DMS153 (cell line): ENCODE measurements around the gene IL6R.
"Not testable (repeated sequence)": the region's sequence is repeated elsewhere in the genome, so short reads cannot be mapped to it uniquely, and the experiment has no call there.

Experiments used
- DNase-seq: peaks from one replicate; lab custom pipeline; 2025; lab: John Stamatoyannopoulos, UW

The IL6R gene

DNA sequence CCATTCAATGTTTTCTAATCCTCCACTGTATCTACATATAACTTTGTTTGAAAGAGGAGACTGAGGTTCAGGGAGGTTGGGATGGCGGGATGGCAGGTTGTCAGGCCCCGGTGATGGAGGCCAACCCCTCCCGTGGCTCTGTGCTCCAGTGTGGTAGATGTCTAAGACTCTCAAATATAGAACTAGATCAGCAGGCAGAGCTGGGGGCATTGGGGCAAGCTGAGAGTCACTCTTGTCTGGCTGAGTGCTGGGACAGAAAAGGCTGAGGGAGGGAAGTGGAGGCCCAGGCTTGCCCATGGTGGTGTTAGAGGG, 1.7 kb downstream of the IL6R start:
- DNase-seq = no peak

DNA sequence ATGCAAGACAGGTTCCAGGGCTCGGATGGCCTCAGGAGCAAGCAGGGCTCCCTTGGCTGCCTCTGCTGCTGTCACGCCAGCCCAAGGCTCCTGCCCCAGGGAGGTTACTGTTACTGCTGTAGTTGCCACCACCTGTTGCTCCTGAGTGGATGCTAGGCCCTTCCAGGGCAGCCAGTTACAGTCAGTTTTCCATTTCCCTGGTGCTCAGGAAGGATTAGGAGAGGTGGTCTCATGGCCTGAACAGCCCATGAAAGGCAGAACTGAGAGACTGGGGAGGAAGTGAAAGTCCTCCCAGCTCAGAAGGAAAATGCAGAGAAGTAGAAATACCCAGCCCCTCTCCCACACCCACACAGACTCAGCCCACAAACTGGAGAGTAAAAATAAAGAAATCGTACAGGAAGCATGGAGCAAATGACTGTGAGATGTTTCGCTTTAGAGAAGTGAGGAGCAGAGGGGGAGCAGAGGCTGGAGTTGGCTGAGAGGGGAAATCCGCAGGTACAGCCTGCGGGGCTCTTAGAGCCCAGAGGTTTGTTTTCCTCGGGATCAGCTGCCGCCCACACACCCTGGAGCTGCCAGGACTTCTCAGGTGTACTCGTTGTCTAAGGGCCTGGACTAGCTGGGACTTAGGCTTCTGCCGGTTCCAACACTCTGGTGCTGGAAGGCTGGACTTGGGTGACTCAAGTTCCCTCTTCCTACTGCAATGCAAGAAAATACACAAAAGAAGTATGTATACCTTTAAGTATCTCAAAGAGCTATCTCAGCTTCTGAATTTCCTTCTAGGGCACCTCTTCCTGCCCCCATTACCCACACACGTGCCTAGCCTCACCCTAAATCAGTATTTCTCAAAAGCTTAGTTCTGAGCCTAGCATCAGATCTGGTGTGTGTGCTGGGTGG, 2.3 kb downstream of the IL6R start:
- no peak for DNase-seq

DNA sequence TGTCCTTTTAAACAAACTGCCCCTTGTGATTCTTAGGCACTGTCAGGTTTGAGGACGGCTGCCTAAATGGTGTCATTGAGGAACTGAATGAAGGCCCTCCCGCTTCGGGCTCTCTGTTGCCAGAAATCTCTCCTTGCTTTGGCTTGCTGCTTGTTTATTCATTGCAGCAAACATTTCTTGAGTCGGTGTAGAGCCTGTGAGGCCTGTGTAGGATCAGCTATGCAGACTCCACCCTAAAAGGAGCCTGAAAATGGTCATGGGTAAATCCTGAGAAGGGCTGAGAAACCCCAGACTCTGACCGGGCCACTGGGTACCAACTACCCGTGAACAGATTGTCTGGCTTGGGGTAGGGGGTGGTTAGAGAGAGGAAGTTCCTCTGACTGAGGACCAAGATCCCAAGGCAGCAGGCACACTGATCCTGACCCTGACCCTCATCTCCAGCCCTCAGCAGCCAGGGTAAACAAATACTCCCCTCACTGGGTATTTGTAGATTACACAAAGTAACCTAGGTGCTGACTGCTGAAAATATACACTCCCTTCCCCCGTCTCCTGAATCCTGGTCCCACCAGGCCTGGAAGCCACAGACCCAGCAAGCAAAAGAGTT, 3.1 kb downstream of the IL6R start:
- no peak for DNase-seq

DNA sequence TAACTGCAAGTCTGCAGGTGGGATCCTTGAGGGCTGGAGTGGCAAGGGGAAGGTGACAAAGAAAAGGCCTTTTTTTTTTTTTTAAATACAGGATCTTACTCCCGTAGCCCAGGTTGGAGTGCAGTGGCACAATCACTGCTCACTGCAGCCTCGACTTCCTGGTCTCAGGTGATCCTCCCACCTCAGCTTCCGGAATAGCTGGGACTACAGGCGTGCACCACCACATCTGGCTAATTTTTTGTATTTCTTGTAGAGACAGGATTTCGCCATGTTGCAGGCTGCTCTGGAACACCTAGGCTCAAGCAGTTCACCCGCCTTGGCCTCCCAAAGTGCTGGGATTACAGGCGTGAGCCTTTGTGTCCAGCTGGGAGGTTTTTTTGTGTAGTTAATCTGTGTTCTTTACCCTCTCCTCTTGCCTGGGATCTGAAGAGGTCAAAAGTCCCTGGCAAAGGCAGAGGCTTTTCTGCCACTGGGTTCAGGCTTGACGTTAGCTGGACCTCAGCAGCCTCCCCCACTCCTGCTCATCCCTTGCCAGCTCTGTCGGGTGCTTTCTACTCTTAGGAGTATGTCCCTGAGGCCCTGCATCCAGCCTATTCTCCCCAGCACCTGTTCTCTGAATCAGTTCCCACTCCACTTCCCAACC, 5.2 kb downstream of the IL6R start:
- DNase-seq = no peak

DNA sequence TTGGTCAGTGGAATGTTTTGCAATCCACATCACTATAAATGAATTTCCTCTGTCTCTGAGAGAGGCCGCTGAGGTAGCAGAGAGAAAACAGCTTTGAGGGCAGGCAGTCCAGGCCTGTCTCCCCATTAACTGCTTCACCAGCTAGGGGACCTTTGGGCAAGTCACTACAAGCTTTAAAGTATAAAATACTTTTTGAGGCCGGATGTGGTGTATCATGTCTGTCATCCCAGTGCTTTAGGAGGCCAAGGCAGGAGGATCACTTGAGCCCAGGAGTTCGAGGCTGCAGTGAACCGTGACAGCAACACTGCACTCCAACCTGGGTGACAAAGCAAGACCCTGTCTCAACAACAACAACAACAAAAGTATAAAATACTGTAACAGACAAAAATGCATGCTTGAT, 6.4 kb downstream of the IL6R start:
- DNase-seq = no peak

DNA sequence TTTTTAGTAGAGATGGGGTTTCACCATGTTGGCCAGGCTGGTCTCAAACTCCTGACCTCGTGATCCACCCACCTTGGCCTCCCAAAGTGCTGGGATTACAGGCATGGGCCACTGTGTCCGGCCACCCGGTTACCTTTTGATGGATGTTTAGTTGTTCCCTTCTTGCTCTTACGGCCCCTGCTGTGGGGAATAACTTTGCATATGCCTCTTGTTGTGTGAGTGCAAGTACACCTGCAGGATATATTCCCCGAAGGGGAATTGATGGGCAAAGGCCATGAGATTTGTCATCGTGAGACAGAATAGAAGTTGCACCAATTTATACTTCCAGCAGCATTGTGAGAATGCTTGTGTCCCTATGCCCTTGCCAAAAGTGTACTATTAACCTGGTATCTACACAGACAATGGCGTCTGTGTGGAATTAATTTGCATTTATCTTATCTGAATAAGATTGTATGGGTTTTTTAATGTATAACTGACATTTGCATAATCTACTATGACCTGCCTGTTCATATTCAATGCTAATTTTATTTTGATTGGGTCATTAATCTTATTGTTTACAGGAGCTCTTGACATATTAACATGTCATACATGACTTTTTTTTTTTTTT, 8.1 kb downstream of the IL6R start:
- DNase-seq = no peak

DNA sequence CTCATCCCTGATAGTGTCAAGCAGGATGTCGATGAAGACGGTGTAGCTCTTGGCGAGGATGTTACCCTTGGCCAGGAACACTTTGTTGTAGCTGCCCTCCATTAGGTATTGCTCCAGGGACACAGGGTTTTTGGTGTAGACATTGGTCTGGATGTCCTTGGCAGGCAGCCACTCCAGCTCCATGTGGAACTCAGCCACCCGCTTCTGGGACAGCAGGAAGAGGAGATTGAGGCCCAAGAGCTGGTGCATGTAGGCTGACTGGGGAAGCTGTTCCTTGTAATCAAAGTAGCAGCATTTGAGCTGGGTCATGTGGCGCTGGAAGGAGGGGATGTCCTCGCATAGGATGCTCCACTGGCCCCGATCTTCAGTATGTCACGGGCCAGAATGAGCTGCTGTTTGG, 9.5 kb downstream of the IL6R start:
- DNase-seq = no peak

DNA sequence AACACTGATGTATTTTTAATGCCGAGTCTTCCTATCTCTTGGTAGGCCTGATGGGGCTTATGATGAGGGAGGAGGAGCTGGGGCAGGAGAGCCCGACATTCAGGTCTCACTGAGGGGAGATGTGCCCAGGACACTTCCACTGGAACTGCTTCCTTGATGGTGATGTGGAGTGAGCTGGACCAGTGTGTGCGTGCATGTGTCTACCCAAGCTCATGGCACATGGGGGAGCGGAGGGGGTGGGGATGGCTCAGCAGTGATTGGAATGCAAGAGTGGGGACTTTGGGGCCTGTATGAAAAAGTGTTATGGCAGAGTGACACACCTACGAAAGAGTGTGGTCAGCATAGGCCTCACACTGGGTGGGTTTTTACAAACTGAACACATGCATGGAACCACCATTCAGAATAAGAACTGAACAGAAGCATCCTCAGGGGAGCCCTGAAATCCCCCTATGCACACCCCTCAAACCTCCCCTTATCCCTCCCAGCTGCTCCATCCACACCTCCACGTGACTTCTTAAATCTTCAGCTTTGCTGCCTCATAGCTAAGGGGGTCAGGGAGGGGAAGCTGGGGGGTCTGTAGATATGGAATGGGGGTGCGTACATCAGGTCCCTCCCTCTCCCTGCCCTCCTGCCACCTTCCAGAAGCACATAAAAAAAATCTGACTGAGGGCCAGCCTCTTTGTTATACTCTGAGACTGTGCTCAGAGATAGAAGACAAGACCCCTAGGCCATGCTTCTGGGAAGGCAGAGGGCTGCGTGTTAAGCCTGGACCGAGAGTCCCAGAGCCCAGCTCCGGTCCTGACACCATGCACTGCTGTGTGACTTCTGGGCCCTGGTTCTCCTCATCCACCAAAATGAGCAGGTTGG, 11.6 kb downstream of the IL6R start:
- DNase-seq = no peak

DNA sequence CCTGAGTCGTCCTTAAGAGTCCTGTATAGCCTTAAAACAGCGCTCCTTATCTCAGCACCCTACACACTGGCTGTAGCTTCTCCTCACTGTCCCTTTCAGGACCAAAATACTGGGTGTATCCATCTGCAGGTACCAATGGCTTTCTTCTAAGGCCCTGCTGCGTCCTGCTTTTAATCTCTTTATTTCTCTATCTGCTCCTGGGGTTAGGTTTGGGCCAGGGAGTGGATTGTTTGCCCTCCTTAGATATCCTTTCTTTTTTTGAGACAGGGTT, 12.1 kb downstream of the IL6R start:
- no peak for DNase-seq

DNA sequence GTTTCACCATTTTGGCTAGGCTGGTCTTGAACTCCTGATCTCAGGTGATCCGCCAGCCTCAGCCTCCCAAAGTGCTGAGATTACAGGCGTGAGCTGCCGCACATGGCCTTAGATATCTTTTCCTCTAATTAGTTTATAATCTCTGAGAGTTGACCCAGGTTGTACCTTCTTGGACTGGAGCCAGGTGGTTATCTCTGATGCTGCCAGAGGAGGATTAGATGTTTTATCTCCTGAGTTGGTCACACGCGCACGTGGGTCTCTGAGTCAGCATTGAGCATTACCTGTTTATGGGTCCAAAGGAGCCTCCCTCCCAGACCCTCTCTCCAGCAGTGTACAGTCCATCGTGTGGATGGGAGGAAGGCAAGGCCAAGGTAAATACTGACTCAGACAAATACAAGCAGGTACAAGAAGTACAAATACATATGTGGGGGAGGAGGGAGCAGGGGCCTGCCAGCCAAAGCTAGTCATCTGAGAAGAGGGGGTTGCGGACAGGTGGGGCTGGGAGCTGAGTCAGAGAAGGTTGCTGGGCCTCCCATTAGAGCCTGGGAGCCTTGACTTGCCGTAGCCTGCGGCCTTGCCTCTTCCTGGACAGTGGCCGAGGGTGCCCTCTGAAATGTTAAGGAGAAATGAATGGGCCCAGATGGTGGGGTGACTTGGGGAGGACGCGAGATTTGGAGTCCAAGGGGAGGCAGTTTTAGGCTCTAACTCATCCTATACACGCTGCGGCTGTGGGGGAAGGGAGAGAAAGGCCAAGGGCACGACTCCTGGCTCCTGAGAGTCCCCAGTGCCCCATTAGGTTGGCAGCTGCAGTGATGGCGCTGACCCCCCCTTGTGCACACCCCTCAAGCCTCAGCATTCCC, 13.1 kb downstream of the IL6R start:
- DNase-seq = peak; percentile 92

DNA sequence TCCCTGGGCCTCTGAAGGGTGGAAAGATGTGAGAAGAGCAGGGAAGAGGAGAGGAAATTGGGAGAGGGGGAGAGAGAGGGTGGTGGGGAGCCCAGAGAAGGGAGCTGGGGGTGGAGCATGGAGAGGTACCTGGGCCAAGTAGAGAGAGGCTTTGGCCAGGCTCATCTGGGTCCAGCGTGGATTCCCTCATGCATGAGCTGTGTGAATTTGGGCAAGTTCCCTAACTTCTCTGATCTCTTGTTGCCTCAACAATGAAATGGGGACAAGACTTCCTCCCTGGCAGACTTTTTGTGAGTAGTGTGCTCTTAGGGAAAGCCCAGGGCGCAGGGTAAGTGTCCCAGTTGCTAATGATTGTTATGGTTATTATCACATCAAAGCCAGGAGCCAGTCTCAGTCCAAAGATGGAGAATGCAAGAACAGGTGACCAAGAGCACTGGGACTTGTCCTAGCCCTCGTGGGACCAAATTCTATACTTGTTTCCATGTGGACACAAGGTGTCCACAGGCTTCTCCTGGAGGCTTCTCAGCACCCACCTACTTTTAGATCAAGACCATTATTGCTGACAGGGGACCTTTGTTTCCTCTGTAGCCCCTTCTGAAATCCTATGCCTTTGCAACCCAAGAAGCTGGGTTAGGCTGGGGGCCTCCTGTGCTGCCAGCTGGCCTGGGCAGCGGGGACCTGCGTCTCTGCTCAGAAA, 13.9 kb downstream of the IL6R start:
- no peak for DNase-seq

DNA sequence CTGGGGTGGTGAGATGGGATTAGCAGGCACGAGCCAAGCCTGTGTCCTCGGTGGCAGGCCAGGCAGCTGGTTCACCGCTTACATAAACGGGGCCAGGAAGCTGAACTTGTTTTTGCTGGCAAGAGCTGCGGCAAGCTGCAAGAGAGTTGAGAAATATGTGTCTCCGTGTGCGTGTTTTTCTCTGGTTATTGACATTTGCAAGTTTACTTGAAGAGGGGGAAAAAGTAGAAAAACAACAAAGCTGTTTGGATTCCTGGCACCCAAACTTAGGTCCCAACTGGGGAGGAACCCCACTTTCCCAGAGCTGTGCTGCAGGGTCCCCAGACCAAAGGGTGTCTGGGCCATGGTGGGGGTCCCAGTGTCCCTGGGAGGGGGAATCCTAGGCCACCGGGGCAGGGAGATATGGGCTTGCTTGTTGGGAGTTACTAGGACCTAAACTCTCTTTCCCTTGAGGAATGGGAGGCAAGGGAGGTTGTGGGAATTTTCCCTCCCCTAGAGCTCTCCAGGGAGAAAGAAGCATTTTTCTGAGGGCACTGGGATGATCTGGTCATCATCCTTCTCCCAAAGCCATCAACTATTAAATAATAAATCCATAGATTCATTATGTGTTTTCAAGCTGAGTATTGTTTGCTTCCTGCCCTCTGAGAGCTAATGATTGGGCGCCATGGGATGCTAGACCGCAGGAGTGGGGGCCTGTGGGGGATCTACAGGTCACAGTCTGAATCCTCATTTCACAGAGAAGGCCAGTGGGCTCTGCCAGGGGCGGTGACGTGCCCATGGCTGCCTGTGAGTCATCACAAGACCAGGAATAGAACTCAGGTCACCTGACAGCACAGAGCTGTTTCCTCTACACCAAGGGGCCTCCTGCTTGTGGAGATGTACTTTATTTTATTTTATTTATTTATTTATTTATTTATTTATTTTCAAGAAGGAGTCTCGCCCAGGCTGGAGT, 14.8 kb downstream of the IL6R start:
- DNase-seq = peak; percentile 67

DNA sequence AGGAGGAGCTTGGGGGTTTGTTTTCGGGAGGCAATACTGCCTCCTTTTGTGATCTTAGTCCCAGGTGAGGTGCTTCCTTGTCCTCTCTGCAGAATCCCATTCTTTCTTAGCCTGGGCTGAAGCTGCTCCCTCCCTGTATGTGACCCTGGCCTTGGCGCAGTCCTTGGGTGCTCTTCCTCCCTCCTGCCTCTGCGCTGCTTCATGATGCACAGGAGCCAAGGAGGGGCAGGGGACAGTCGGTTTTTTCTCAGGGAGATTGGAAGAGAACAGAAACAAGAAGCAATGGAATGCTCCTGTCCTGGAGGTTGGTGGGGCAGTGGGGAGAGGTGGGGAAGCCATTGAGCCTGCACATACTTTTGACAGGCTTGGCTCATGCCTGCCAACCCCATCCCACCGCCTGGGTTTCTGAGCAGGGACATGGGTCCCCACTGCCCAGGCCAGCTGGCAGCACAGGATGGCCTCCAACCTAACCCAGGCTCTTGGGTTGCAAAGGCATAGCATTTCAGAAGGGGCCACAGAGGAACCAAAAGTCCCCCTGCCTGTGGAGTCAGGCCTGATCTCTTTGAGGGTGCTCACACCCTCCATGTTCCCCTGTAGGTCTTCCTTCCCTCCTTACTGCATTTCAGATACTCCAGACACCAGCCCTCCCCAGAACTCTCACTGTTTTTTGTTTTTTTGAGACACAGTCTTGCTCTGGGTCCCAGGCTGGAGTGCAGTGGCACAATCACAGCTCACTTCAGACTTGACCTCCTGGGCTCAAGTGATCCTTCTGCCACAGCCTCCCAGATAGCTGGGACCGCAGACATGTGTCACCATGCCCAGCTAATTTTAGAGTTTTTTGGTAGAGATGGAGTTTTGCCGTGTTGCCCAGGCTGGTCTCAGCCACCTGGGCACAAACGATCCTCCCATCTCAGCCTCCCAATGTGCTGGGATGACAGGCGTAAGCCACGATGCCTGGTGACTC, 16.1 kb downstream of the IL6R start:
- DNase-seq = no peak

DNA sequence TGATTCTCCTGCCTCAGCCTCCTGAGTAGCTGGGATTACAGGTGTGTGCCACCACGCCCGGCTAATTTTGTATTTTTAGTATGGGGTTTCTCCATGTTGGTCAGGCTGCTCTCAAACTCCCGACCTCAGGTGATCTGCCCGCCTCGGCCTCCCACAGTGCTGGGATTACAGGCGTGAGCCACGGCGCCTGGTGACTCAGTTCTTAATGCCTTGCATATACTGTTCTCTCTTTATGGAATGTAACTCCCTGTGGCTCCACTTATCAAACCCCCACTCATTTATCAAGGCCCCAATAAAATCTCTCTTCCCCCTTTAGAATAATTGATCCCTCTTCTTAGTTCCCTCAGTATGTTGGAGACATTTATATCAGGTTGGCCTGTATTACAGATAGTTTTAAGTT, 16.9 kb downstream of the IL6R start:
- DNase-seq = not testable (repeated sequence)

DNA sequence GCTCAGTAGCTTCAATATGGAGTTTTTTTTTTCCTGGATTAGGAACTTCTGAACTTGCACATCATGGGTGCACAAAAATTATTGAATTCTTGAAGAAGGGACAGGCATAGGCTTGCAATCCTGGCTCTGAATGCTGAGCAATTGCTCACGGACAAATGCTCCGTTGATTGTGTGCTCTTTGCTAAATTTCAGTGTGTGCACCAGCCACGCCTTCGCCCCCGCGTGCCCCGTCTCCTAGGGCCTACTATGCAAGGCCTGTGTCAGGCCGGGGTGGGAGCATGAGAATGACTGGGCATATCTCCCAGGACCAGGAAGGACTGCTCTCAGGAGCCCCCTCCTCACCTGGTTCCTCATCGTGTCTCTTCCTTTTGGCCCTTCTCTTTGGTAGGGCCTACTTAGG, 17.4 kb downstream of the IL6R start:
- no peak for DNase-seq

DNA sequence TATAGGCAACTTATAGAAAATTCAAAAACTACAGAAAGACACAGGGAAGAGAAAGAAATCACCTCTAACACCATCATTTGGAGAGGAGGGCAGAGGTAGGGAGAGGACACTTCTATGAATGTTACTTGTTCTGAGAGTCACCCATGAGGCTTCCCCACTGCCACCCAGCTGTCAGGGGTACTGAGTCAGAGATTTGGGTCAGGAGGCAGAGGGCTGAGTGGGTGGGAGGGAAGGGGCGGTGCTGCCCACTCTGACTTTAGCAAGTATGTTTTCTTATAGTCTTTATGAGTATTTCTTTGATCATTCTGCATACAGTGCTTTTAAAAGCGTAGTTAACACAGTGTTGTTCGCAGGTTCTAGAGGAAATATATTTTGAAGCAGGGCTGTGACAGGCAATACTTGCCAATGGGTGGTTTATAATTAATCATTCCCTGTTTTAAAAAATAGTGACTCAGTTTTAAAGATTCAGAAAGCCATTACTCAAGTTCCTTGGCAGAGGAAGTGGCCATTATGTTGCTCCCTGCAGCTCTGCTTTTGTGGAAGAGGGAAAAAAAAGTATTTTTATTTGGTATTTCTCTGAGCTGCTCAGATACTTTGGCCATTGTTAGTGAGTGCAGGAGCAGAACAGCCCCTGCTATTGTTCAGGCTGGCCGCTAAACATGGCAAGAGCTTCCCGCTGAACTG, 18.3 kb downstream of the IL6R start:
- no peak for DNase-seq

DNA sequence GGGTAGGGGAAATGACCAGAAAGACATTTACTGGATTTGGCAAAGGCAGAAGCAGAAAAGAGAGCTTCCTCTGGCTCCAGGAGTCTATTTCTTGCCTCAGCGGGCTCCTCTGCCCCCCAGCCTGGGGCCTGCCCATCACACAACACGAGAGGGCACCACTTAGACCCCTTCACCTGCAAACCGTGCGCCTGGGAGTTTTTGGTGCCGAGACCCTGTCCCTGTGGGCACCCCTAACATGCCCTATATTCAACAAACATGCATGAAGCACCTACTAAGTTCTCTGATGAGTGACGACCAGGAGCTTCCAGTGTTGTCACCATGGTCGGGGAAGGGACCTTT, 18.8 kb downstream of the IL6R start:
- DNase-seq = peak; percentile 2

DNA sequence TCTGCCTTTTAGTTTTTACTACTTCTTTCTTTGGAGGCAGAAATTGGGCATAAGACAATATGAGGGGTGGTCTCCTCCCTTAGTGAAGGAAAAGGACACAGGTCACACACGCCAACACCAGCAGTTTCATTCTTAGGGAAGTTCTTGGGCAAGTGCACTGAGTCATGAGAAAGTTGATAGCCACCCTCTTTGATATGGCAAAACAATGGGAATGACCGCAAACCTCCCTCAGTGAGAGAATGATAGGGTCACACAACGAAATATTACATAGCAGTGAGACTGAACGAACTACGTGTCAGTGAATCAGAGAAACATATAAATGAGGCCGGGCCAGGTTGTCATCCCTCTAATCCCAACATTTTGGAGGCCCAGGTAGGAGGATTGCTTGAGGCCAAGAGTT, 20.0 kb downstream of the IL6R start:
- DNase-seq = no peak
